IMR-90 (cell line): ENCODE results near the gene FMO2. TPM values are rescaled to one million over a fixed set of nuclear protein-coding genes. Genes with fewer than 3 reads are reported as not detected.

Experiments
- ATAC-seq: fragments of 200-7000 bp; cut with Tn5 transposase; 2 replicates; pipeline ENCODE4 v1.9.1; 2020; ENCODE audit warnings: low read depth, mild to moderate bottlenecking, moderate library complexity
- BruUV-seq: library from RNA; stranded (reverse); fragments of 400-500 nt; replicated peaks from 2 replicates; lab custom pipeline; 2021; lab: Mats Ljungman, UMichigan
- CTCF ChIA-PET: fragments of 300-600 bp; formaldehyde crosslinking; extraction: SDS; loops from one replicate; lab custom pipeline; 2021; ENCODE audit warnings: antibody characterized with exemption; lab: Yijun Ruan, JAX
- POLR2A ChIA-PET: fragments of 300-600 bp; sonication (Branson Sonifier 250); formaldehyde crosslinking; loops from one replicate; lab custom pipeline; 2022; ENCODE audit warnings: antibody characterized with exemption; ENCODE audit not compliant: unreplicated experiment; lab: Charles Lee
- DNase-seq: peaks from one replicate; pipeline ENCODE4 v3.0.0; 2013
- H2AFZ ChIP-seq: replicated peaks from 2 replicates; pipeline ENCODE3; 2013; ENCODE audit warnings: low read length, mild to moderate bottlenecking; ENCODE audit not compliant: poor library complexity
- H2AK5ac ChIP-seq: 2 replicates; pipeline ENCODE4 v1.6.1; 2013; ENCODE audit warnings: low read depth, low read length, inconsistent platforms
- H2AK9ac ChIP-seq: replicated peaks from 2 replicates; pipeline ENCODE3; 2013; ENCODE audit warnings: mild to moderate bottlenecking, low read depth, low read length, moderate library complexity; ENCODE audit not compliant: poor library complexity
- H2BK120ac ChIP-seq: 2 replicates; pipeline ENCODE4 v1.6.1; 2013; ENCODE audit warnings: low read depth, low read length, inconsistent platforms
- H2BK15ac ChIP-seq: 3 replicates; pipeline ENCODE4 v1.6.1; 2013; ENCODE audit warnings: low read depth, low read length, inconsistent platforms
- H2BK20ac ChIP-seq: 2 replicates; pipeline ENCODE4 v1.6.1; 2013; ENCODE audit warnings: low read depth, mild to moderate bottlenecking, inconsistent platforms, low read length, moderate library complexity
- H2BK5ac ChIP-seq: 2 replicates; pipeline ENCODE4 v1.6.1; 2013; ENCODE audit warnings: mild to moderate bottlenecking, low read depth, low read length, inconsistent platforms; ENCODE audit not compliant: poor library complexity, severe bottlenecking
- H3K14ac ChIP-seq: replicated peaks from 2 replicates; pipeline ENCODE4 v1.6.1; 2013; ENCODE audit warnings: low read depth, low read length, inconsistent platforms
- H3K18ac ChIP-seq: 2 replicates; pipeline ENCODE4 v1.6.1; 2013; ENCODE audit warnings: low read depth, low read length, control low read depth
- H3K23ac ChIP-seq: 2 replicates; pipeline ENCODE4 v1.6.1; 2013; ENCODE audit warnings: low read depth, low read length, inconsistent platforms
- H3K27ac ChIP-seq: 2 replicates; pipeline ENCODE4 v1.5.1; 2013; ENCODE audit warnings: mild to moderate bottlenecking, control low read depth, low read length; ENCODE audit not compliant: insufficient read depth
- H3K27me3 ChIP-seq: 2 replicates; pipeline ENCODE4 v1.6.1; 2013; ENCODE audit warnings: low read length; ENCODE audit not compliant: control insufficient read depth, insufficient read depth
- H3K36me3 ChIP-seq: 2 replicates; pipeline ENCODE4 v1.6.1; 2013; ENCODE audit warnings: low read length, mixed read lengths; ENCODE audit not compliant: control insufficient read depth, insufficient read depth
- H3K4ac ChIP-seq: 2 replicates; pipeline ENCODE4 v1.6.1; 2013; ENCODE audit warnings: low read depth, low read length, inconsistent platforms
- H3K4me1 ChIP-seq: 2 replicates; pipeline ENCODE4 v1.6.1; 2013; ENCODE audit warnings: low read length, mixed read lengths; ENCODE audit not compliant: control insufficient read depth, insufficient read depth
- H3K4me2 ChIP-seq: 2 replicates; pipeline ENCODE4 v1.6.1; 2013; ENCODE audit warnings: low read depth, mild to moderate bottlenecking, control low read depth, low read length, moderate library complexity
- H3K4me3 ChIP-seq: 2 replicates; pipeline ENCODE4 v1.5.1; 2013; ENCODE audit warnings: low read depth, mild to moderate bottlenecking, control low read depth, low read length, moderate library complexity; ENCODE audit not compliant: insufficient read depth
- H3K56ac ChIP-seq: 2 replicates; pipeline ENCODE4 v1.6.1; 2013; ENCODE audit warnings: low read length, inconsistent platforms; ENCODE audit not compliant: insufficient read depth; ENCODE audit errors: extremely low read depth
- H3K79me1 ChIP-seq, 2 experiments: 2 replicates each; pipeline ENCODE4 v1.6.1; 2013; ENCODE audit warnings: low read length in 2 of 2, inconsistent platforms in 1 of 2, low read depth in 1 of 2
- H3K9ac ChIP-seq: 2 replicates; pipeline ENCODE4 v1.6.1; 2013; ENCODE audit warnings: low read depth, low read length, control low read depth
- H3K9me1 ChIP-seq: 2 replicates; pipeline ENCODE4 v1.6.1; 2013; ENCODE audit warnings: low read length, inconsistent platforms; ENCODE audit not compliant: insufficient read depth
- H3K9me3 ChIP-seq: 2 replicates; pipeline ENCODE4 v1.6.1; 2013; ENCODE audit warnings: low read length; ENCODE audit not compliant: control insufficient read depth, insufficient read depth
- H4K20me1 ChIP-seq: 2 replicates; pipeline ENCODE4 v1.6.1; 2013; ENCODE audit warnings: low read length, inconsistent platforms; ENCODE audit not compliant: insufficient read depth
- H4K5ac ChIP-seq: 2 replicates; pipeline ENCODE4 v1.6.1; 2013; ENCODE audit warnings: mild to moderate bottlenecking, low read depth, low read length, control low read depth
- H4K8ac ChIP-seq, 2 experiments: 2 replicates each; pipeline ENCODE4 v1.6.1; 2013; ENCODE audit warnings: low read depth in 2 of 2, low read length in 2 of 2, control low read depth in 1 of 2, inconsistent platforms in 1 of 2
- H4K91ac ChIP-seq: 2 replicates; pipeline ENCODE4 v1.6.1; 2013; ENCODE audit warnings: low read depth, low read length, inconsistent platforms; ENCODE audit not compliant: insufficient read depth
- BHLHE40 ChIP-seq: fragments of 150-350 bp; IDR thresholded peaks from 2 replicates; pipeline ENCODE4 v1.6.1; 2016; ENCODE audit warnings: mild to moderate bottlenecking, low read depth, low read length
- CEBPB ChIP-seq: IDR thresholded peaks from 2 replicates; pipeline ENCODE4 v1.6.1; 2012; ENCODE audit warnings: low read depth, low read length, improper control_type of control experiment
- CHD1 ChIP-seq: IDR thresholded peaks from 2 replicates; pipeline ENCODE4 v1.6.1; 2012; ENCODE audit warnings: low read depth, low read length, improper control_type of control experiment
- CTCF ChIP-seq: conservative IDR thresholded peaks from 2 replicates; pipeline ENCODE4 v1.5.1; 2012; ENCODE audit warnings: mild to moderate bottlenecking, low read depth, low read length, improper control_type of control experiment
- ELK1 ChIP-seq: fragments of 150-350 bp; IDR thresholded peaks from 2 replicates; pipeline ENCODE4 v1.6.1; 2016; ENCODE audit warnings: low read depth, mild to moderate bottlenecking, low read length, moderate library complexity, borderline replicate concordance
- FOS ChIP-seq: fragments of 150-350 bp; IDR thresholded peaks from 2 replicates; pipeline ENCODE4 v1.6.1; 2016; ENCODE audit warnings: low read depth, low read length
- MAZ ChIP-seq: IDR thresholded peaks from 2 replicates; pipeline ENCODE4 v1.6.1; 2012; ENCODE audit warnings: low read depth, mild to moderate bottlenecking, low read length, improper control_type of control experiment, moderate library complexity, borderline replicate concordance
- NFE2L2 ChIP-seq: fragments of 150-350 bp; IDR thresholded peaks from 2 replicates; pipeline ENCODE4 v1.6.1; 2016; ENCODE audit warnings: low read depth, mild to moderate bottlenecking, low read length
- POLR2A ChIP-seq: IDR thresholded peaks from 2 replicates; pipeline ENCODE4 v1.6.1; 2012; ENCODE audit warnings: mild to moderate bottlenecking, low read depth, low read length
- RAD21 ChIP-seq: IDR thresholded peaks from 2 replicates; pipeline ENCODE4 v1.6.1; 2012; ENCODE audit warnings: low read length, improper control_type of control experiment
- RCOR1 ChIP-seq: IDR thresholded peaks from 2 replicates; pipeline ENCODE4 v1.6.1; 2012; ENCODE audit warnings: mild to moderate bottlenecking, low read length, improper control_type of control experiment; ENCODE audit not compliant: insufficient replicate concordance
- RFX5 ChIP-seq: IDR thresholded peaks from 2 replicates; pipeline ENCODE4 v1.8.0; 2012; ENCODE audit warnings: low read depth, mild to moderate bottlenecking, low read length, moderate library complexity
- SMC3 ChIP-seq: fragments of 150-350 bp; IDR thresholded peaks from 2 replicates; pipeline ENCODE4 v1.6.1; 2016; ENCODE audit warnings: low read depth, mild to moderate bottlenecking, antibody characterized with exemption, low read length, moderate library complexity
- USF2 ChIP-seq: fragments of 150-350 bp; IDR thresholded peaks from 2 replicates; pipeline ENCODE4 v1.6.1; 2017; ENCODE audit warnings: mild to moderate bottlenecking, antibody characterized with exemption, low read length, low read depth
- WGBS, 2 experiments: methylation state at CpG; one replicate each; pipeline versions ENCODE4 v1.1.5 to v1.1.7; 2013; ENCODE audit warnings: missing lambda C conversion rate in 2 of 2; ENCODE audit not compliant: insufficient read length in 1 of 2; ENCODE audit errors: extremely low coverage in 2 of 2; 5-methylcytosine and 5-hydroxymethylcytosine counted together
- dilution Hi-C: fragments of 300-500 bp; cut with HindIII; formaldehyde crosslinking; loops from one replicate; pipeline ENCODE4 v1.14.3; 2018; ENCODE audit warnings: low sequenced_read_pairs; ENCODE audit not compliant: unreplicated experiment
- in situ Hi-C: fragments of 300-500 bp; cut with MboI; formaldehyde crosslinking; loops from 3 replicates; pipeline ENCODE4 v1.14.3; 2019; ENCODE audit warnings: low sequenced_read_pairs, inconsistent platforms, mixed read lengths
- intact Hi-C: fragments of 100-400 bp; cut with micrococcal nuclease; formaldehyde crosslinking; loops from 2 replicates; pipeline ENCODE4 v1.10.0; 2022
- polyA plus RNA-seq, 3 experiments: library from polyadenylated mRNA; depleted of rRNA; stranded (reverse); fragments of >200 nt; gene quantifications; 2 replicates each; pipeline ENCODE4 v1.2.3, GENCODE V29; 2012; ENCODE audit warnings: low replicate concordance in 1 of 3
- total RNA-seq: library from RNA; depleted of rRNA; stranded (reverse); fragments of >200 nt; gene quantifications from 2 replicates; pipeline ENCODE4 v1.2.3, GENCODE V29; 2012

Gene FMO2
- total and polyA plus RNA-seq, 2 of the 4 experiments (the other 2 are of a cell fraction) = under 0.01 to 0.05 TPM

GRCh38 chr1:171166361-171166760 is 18.7 kb upstream of the FMO2 start:
- no peak overlapping the region for H2AK9ac ChIP-seq
- intact Hi-C loops (no loop called here), in situ Hi-C loops (no loop called here), dilution Hi-C loops (no loop called here)
- TF ChIP-seq CEBPB = no peak
- no peak for TF ChIP-seq BHLHE40
- TF ChIP-seq RAD21 = no peak
- no peak for TF ChIP-seq NFE2L2
- TF ChIP-seq CHD1 = no peak
- TF ChIP-seq RCOR1 = no peak
- no peak for TF ChIP-seq SMC3
- TF ChIP-seq RFX5 = no peak
- TF ChIP-seq FOS = no peak
- TF ChIP-seq POLR2A = no peak
- TF ChIP-seq CTCF = no peak
- TF ChIP-seq MAZ = no peak
- TF ChIP-seq USF2 = no peak
- no peak for TF ChIP-seq ELK1
- no peak overlapping the region for H3K9ac ChIP-seq
- no TSS peak for BruUV-seq
- no peaks in the 10 kb centered on the region for H4K20me1 ChIP-seq
- H3K9me1 ChIP-seq = no peaks in the 10 kb centered on the region
- H4K91ac ChIP-seq = no peak overlapping the region
- H3K4me3 ChIP-seq = no peak overlapping the region
- no peaks in the 10 kb centered on the region for H3K79me1 ChIP-seq
- H2BK120ac ChIP-seq = no peak overlapping the region
- no peak overlapping the region for H2AFZ ChIP-seq
- ChIA-PET POLR2A (no interaction called here), CTCF (no interaction called here)
- H3K4me1 ChIP-seq = no peaks in the 10 kb centered on the region; the same call in 1 of the 2 replicates
- no peaks in the 10 kb centered on the region for H3K9me3 ChIP-seq
- H3K23ac ChIP-seq = no peak overlapping the region
- no peak overlapping the region for H3K27ac ChIP-seq
- H3K14ac ChIP-seq = no peak overlapping the region
- H3K36me3 ChIP-seq = no peaks in the 10 kb centered on the region
- no peak overlapping the region for H3K56ac ChIP-seq
- H3K4me2 ChIP-seq = no peak overlapping the region
- H4K5ac ChIP-seq = no peak overlapping the region
- no peak for ATAC-seq
- no peak overlapping the region for H2BK15ac ChIP-seq
- no peak overlapping the region for H3K4ac ChIP-seq
- no peak overlapping the region for H3K18ac ChIP-seq
- no peak for DNase-seq
- H2BK5ac ChIP-seq = no peak overlapping the region
- no peak overlapping the region for H2BK20ac ChIP-seq
- no peak overlapping the region for H4K8ac ChIP-seq
- no peak overlapping the region for H2AK5ac ChIP-seq
- WGBS, 2 experiments = no CpG with 5 or more reads among the region's 2 CpGs
- H3K27me3 ChIP-seq = no peaks in the 10 kb centered on the region
